CD14-positive monocyte (primary cell): Measurements from ENCODE around the gene DHRS3. TPM values are rescaled to one million over a fixed set of nuclear protein-coding genes. Genes with fewer than 3 reads are reported as not detected.
A peak's percentile ranks its signal among the peaks of the same experiment; 100 is the strongest.

ENCODE experiments used
- DNase-seq, 3 donors: peaks; one replicate each; pipeline ENCODE4 v3.0.0-alpha.2; 2011 to 2022
- H2AFZ ChIP-seq: 2 replicates; pipeline ENCODE4 v1.6.0; 2012; ENCODE audit warnings: mild to moderate bottlenecking, low read depth, low read length, inconsistent platforms; ENCODE audit not compliant: insufficient read depth, poor library complexity, severe bottlenecking
- H3K27ac ChIP-seq, 2 donors: 1 replicate in 1 of 2; 2 replicates in 1 of 2; pipeline ENCODE4 v1.5.1; 2012 to 2013; ENCODE audit warnings: low read length in 2 of 2, control low read depth in 1 of 2, inconsistent platforms in 1 of 2, low read depth in 1 of 2, mild to moderate bottlenecking in 1 of 2
- H3K27me3 ChIP-seq, 2 donors: one replicate each; pipeline versions ENCODE4 v1.6.0 to v1.6.1; 2011 to 2013; ENCODE audit warnings: low read length in 2 of 2; ENCODE audit not compliant: control insufficient read depth in 2 of 2, insufficient read depth in 2 of 2
- H3K36me3 ChIP-seq, 2 donors: replicated peaks in 1 of 2; 1 replicate in 1 of 2; 2 replicates in 1 of 2; pipeline versions ENCODE4 v1.5.1 to v1.6.1; 2012 to 2013; ENCODE audit warnings: low read length in 2 of 2, control low read depth in 1 of 2, inconsistent platforms in 1 of 2, mild to moderate bottlenecking in 1 of 2; ENCODE audit not compliant: insufficient read depth in 2 of 2, control insufficient read depth in 1 of 2
- H3K4me1 ChIP-seq, 2 donors: 1 replicate in 1 of 2; 2 replicates in 1 of 2; pipeline versions ENCODE4 v1.5.1 to v1.6.1; 2012 to 2013; ENCODE audit warnings: low read length in 2 of 2, control low read depth in 1 of 2, inconsistent platforms in 1 of 2, mild to moderate bottlenecking in 1 of 2, moderate library complexity in 1 of 2; ENCODE audit not compliant: insufficient read depth in 2 of 2, control insufficient read depth in 1 of 2
- H3K4me2 ChIP-seq: replicated peaks from 2 replicates; pipeline ENCODE3; 2012; ENCODE audit warnings: low read length, moderate library complexity, mild to moderate bottlenecking; ENCODE audit not compliant: poor library complexity, severe bottlenecking; ENCODE audit errors: extremely low read depth
- H3K4me3 ChIP-seq, 3 experiments: fragments of 200-600 bp in 1 of 3; sonication (generic) in 1 of 3; replicated peaks in 1 of 3; 1 replicate in 2 of 3; 2 replicates in 1 of 3; pipeline ENCODE4 v1.5.1; 2011 to 2013; ENCODE audit warnings: low read length in 3 of 3, mild to moderate bottlenecking in 3 of 3, control low read depth in 2 of 3, low read depth in 2 of 3, inconsistent platforms in 1 of 3, moderate library complexity in 1 of 3
- H3K79me2 ChIP-seq: 2 replicates; pipeline ENCODE4 v1.6.0; 2012; ENCODE audit warnings: mild to moderate bottlenecking, control low read depth, inconsistent platforms, low read length, moderate library complexity; ENCODE audit not compliant: insufficient read depth
- H3K9ac ChIP-seq: 2 replicates; pipeline ENCODE4 v1.6.0; 2017; ENCODE audit warnings: low read length, mild to moderate bottlenecking; ENCODE audit not compliant: insufficient read depth, poor library complexity, severe bottlenecking
- H3K9me3 ChIP-seq, 2 donors: replicated peaks in 1 of 2; 1 replicate in 1 of 2; 2 replicates in 1 of 2; pipeline versions ENCODE4 v1.5.1 to v1.6.1; 2012 to 2013; ENCODE audit warnings: low read length in 2 of 2, control low read depth in 1 of 2; ENCODE audit not compliant: control insufficient read depth in 1 of 2, insufficient read depth in 1 of 2
- H4K20me1 ChIP-seq: 2 replicates; pipeline ENCODE4 v1.6.0; 2012; ENCODE audit warnings: mild to moderate bottlenecking, low read length, control low read depth, moderate library complexity; ENCODE audit not compliant: insufficient read depth
- H3K27ac Mint-ChIP-seq, 7 donors: one replicate each; pipeline ENCODE4 v1.8.0; 2020; ENCODE audit warnings: mild to moderate bottlenecking in 7 of 7, mixed read lengths in 7 of 7, moderate library complexity in 6 of 7, inconsistent platforms in 2 of 7
- H3K27me3 Mint-ChIP-seq, 3 donors: one replicate each; pipeline ENCODE4 v1.8.0; 2021 to 2022; ENCODE audit warnings: low read depth in 3 of 3, mild to moderate bottlenecking in 3 of 3, mixed read lengths in 3 of 3, moderate library complexity in 3 of 3, inconsistent platforms in 1 of 3
- H3K36me3 Mint-ChIP-seq, 2 donors: one replicate each; pipeline ENCODE4 v1.8.0; 2020; ENCODE audit warnings: mixed read lengths in 2 of 2, inconsistent platforms in 1 of 2, mild to moderate bottlenecking in 1 of 2
- H3K4me1 Mint-ChIP-seq: one replicate; pipeline ENCODE4 v1.8.0; 2020; ENCODE audit warnings: mild to moderate bottlenecking, mixed read lengths
- H3K4me3 Mint-ChIP-seq, 2 donors: one replicate each; pipeline ENCODE4 v1.8.0; 2020; ENCODE audit warnings: mild to moderate bottlenecking in 2 of 2, mixed read lengths in 2 of 2, moderate library complexity in 1 of 2
- H3K9me3 Mint-ChIP-seq, 7 donors: one replicate each; pipeline ENCODE4 v1.8.0; 2020 to 2022; ENCODE audit warnings: mixed read lengths in 7 of 7, mild to moderate bottlenecking in 6 of 7, moderate library complexity in 6 of 7, inconsistent platforms in 2 of 7
- WGBS: methylation state at CpG from one replicate; pipeline ENCODE4 v1.1.5; 2013; ENCODE audit warnings: missing lambda C conversion rate; ENCODE audit not compliant: insufficient coverage; 5-methylcytosine and 5-hydroxymethylcytosine counted together
- intact Hi-C, 2 donors: fragments of 100-400 bp; cut with micrococcal nuclease; formaldehyde crosslinking; loops; one replicate each; pipeline versions ENCODE4 v1.15.0 to v1.15.1; 2023
- polyA plus RNA-seq, 3 donors: library from polyadenylated mRNA; depleted of rRNA in 1 of 3; unstranded in 2 of 3; stranded (reverse) in 1 of 3; fragments of 300-500 nt in 2 of 3; fragments of >200 nt in 1 of 3; fragmentation: Illumina TruSeq in 2 of 3; gene quantifications; 1 replicate in 2 of 3; 2 replicates in 1 of 3; pipeline ENCODE4 v1.2.3, GENCODE V29; 2012 to 2021
- TF ChIP-seq, protein P1 (sequence below): fragments of 200-600 bp; IDR thresholded peaks from one replicate; pipeline ENCODE4 v1.8.0; 2022; ENCODE audit warnings: antibody characterized with exemption, mild to moderate bottlenecking

Gene DHRS3
- polyA plus RNA-seq, 3 donors, result 0.23 to 0.59 (median 0.29) TPM

DNA sequence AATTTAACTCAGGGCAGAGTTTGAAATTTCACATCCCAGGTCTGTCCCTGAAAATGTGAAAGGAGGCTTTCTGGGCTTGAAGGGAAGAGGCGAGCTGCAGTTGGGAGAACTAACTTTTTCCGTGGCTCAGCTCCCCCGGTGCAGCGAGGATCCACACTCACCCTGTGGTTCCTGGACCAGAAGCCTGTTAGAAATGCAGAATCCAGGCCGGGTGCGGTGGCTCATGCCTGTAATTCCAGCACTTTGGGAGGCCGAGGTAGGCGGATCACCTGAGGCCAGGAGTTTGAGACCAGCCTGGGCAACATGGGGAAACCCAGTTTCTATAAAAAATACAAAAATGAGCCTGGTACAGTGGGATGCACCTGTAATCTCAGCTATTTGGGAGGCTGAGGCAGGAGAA is 2.9 kb upstream of the DHRS3 start:
- no peak for DNase-seq
- Histone ChIP-seq H3K9ac (no peak overlapping the region), H3K4me2 (no peak overlapping the region)

DNA sequence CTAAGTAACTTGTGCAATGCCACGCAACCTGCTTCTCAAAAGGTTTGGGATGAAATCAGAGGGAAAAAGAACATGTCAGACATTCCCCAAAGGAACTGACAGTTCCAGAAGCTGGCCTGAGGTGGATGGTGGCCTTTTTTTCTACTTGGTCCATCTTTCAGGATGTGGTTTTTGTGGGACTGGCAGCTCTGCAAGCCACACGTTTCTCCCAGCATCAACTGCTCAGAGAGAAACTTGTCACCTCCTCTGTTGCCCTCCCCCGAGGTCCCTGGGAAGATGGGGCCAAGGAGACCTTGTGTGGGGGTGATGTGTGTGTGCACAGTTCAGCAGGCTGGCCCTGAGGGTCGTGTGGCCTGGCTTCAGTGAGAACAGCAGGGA is 2.5 kb upstream of the DHRS3 start:
- 20% methylated on average over 1 of the region's 4 CpGs for whole genome bisulfite sequencing
- no peaks in the 10 kb centered on the region for H3K9me3 ChIP-seq
- Mint-ChIP-seq H3K27ac (peak overlapping the region in 1 of 7 donors; percentile 6), H3K4me1 (peaks cover 44% of the 10 kb centered on the region), H3K4me3 (no peak overlapping the region), H3K27me3 (peaks cover 32 to 47% (median 41%) of the 10 kb centered on the region in 3 donors), H3K9me3 (peaks cover 0 to 10% (median 5%) of the 10 kb centered on the region in 7 donors), H3K36me3 (peaks cover 5 to 11% of the 10 kb centered on the region in 2 donors)
- H3K4me1 ChIP-seq, result peaks cover 53 to 54% of the 10 kb centered on the region in 2 donors
- DNase-seq, result no peak
- intact Hi-C loops, result no loop called here
- H4K20me1 ChIP-seq, result no peaks in the 10 kb centered on the region
- no peak overlapping the region for H3K27ac ChIP-seq
- no peak overlapping the region for H3K9ac ChIP-seq
- peaks cover 0 to 36% of the 10 kb centered on the region in 2 donors for H3K27me3 ChIP-seq
- TF ChIP-seq, protein P1, sequence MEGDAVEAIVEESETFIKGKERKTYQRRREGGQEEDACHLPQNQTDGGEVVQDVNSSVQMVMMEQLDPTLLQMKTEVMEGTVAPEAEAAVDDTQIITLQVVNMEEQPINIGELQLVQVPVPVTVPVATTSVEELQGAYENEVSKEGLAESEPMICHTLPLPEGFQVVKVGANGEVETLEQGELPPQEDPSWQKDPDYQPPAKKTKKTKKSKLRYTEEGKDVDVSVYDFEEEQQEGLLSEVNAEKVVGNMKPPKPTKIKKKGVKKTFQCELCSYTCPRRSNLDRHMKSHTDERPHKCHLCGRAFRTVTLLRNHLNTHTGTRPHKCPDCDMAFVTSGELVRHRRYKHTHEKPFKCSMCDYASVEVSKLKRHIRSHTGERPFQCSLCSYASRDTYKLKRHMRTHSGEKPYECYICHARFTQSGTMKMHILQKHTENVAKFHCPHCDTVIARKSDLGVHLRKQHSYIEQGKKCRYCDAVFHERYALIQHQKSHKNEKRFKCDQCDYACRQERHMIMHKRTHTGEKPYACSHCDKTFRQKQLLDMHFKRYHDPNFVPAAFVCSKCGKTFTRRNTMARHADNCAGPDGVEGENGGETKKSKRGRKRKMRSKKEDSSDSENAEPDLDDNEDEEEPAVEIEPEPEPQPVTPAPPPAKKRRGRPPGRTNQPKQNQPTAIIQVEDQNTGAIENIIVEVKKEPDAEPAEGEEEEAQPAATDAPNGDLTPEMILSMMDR, result no peak
- H2AFZ ChIP-seq, result peak overlapping the region; percentile 25
- no peaks in the 10 kb centered on the region for H3K79me2 ChIP-seq
- H3K4me2 ChIP-seq, result no peak overlapping the region
- no peaks in the 10 kb centered on the region for H3K36me3 ChIP-seq
- peak overlapping the region in 1 of 3 experiments; percentile 81 for H3K4me3 ChIP-seq

More for the DNA sequence above, 2.9 kb upstream of the DHRS3 start:
- H3K4me1 Mint-ChIP-seq, result peaks cover 40% of the 10 kb centered on the region
- Histone ChIP-seq H3K9me3 (no peaks in the 10 kb centered on the region), H2AFZ (no peak overlapping the region), H3K36me3 (no peaks in the 10 kb centered on the region), H3K79me2 (no peaks in the 10 kb centered on the region), H3K27me3 (peaks cover 0 to 36% of the 10 kb centered on the region in 2 donors), H3K4me1 (peaks cover 48 to 50% of the 10 kb centered on the region in 2 donors), H4K20me1 (no peaks in the 10 kb centered on the region), H3K27ac (no peak overlapping the region), H3K4me3 (no peak overlapping the region)
- H3K36me3 Mint-ChIP-seq, result peaks cover 5 to 11% of the 10 kb centered on the region in 2 donors
- intact Hi-C loops, result no loop called here
- WGBS, result 91% methylated on average over 6 of the region's 8 CpGs
- H3K4me3 Mint-ChIP-seq, result no peak overlapping the region
- H3K27ac Mint-ChIP-seq, result no peak overlapping the region
- TF ChIP-seq, protein P1, result no peak
- peaks cover 32 to 47% (median 41%) of the 10 kb centered on the region in 3 donors for H3K27me3 Mint-ChIP-seq
- H3K9me3 Mint-ChIP-seq, result peaks cover 0 to 10% (median 5%) of the 10 kb centered on the region in 7 donors
